ENCODE measurements around the gene XPNPEP1. TPM values are rescaled to one million over a fixed set of nuclear protein-coding genes. Genes with fewer than 3 reads are reported as not detected.

XPNPEP1 gene
- total and polyA plus RNA-seq, 2 donors from 2014 or later = 34.4 to 62.4 TPM

DNA sequence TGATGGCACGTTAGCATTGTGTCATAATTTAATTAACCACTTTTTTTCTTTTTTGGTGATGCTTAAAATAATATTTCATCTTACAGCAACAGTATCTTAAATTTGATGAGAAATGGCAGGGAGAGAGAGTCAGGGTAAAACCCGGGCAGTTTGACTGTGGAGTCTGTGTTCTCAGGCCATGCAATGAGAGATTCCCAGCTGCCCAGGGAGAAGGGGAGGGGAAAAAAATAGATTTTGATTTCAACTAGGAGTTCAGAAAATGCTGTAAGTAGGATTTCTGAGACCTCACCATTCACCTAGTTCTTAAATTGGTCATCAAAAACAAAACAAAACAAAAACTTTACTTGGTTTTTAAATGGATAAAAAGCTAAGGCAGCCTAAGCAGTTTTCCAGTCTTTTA lies 37.4 kb upstream of the XPNPEP1 start:
- Histone ChIP-seq H3K4me3 (ENCODE audit: low read length in 3 of 3) (no peak overlapping the region), H3K9ac (ENCODE audit: low read length in 3 of 3) (no peak overlapping the region), H3K4me1 (ENCODE audit: control insufficient read depth in 2 of 3, insufficient read depth in 2 of 3, low read depth in 1 of 3, low read length in 3 of 3) (peaks cover 0 to 3% (median 0%) of the 10 kb centered on the region in 3 donors), H3K27me3 (ENCODE audit: control insufficient read depth, insufficient read depth, low read length) (no peaks in the 10 kb centered on the region), H3K9me3 (ENCODE audit: control insufficient read depth in 2 of 3, insufficient read depth in 1 of 3, low read length in 3 of 3) (no peaks in the 10 kb centered on the region), H3K36me3 (ENCODE audit: control insufficient read depth in 2 of 3, insufficient read depth in 3 of 3, low read length in 3 of 3) (no peaks in the 10 kb centered on the region), H3K27ac (ENCODE audit: low read depth in 2 of 2, low read length in 2 of 2) (no peak overlapping the region)
- DNase-seq (no peak), FAIRE-seq (no peak)
- intact Hi-C loops (cut with DNase I) = no loop called here
- TF ChIP-seq, protein P1, sequence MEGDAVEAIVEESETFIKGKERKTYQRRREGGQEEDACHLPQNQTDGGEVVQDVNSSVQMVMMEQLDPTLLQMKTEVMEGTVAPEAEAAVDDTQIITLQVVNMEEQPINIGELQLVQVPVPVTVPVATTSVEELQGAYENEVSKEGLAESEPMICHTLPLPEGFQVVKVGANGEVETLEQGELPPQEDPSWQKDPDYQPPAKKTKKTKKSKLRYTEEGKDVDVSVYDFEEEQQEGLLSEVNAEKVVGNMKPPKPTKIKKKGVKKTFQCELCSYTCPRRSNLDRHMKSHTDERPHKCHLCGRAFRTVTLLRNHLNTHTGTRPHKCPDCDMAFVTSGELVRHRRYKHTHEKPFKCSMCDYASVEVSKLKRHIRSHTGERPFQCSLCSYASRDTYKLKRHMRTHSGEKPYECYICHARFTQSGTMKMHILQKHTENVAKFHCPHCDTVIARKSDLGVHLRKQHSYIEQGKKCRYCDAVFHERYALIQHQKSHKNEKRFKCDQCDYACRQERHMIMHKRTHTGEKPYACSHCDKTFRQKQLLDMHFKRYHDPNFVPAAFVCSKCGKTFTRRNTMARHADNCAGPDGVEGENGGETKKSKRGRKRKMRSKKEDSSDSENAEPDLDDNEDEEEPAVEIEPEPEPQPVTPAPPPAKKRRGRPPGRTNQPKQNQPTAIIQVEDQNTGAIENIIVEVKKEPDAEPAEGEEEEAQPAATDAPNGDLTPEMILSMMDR (IDR thresholded peaks at IDR 0.05; ENCODE audit: borderline replicate concordance, extremely low read depth, insufficient read depth) = no peak

DNA sequence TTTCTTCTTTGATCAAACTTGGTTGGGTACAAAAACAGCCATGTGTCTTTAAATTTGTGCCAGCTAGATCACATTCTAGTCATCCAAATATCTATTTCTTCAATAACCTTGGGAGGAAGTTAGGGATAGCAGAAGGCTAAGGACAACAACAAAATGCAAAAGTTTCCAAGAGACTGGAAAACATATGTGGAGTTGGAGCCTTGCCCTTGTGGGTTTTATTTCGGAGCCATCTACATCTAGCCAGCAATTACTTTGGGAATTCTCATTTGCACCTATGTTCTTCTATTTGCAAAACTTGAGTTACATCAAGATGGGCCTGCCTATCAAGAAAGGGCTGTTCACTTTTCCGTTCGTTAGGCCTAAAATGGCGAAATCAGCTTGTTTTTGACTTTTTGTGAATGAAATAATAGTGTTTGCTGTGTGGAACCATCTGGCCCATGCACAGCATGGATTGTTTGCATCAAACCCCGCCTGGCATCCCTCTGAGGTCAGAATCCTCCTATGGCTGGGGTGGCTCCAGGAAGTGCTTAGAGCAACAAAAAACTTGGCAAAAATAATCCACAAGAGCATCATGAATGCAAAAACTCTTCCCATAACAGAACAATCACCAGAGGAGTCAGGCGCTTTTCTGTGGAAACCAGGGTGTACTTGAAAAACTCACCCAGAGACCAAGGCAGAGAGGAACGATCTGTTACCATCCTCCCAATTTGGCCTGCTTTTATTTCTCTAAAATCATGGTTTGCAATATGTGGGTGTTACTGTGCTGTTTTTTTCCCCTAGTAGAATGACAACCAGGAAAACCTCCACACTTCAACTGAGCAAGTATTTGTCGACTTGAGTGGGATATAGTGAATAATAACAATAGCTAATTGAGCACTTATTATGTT lies 36.2 kb upstream of the XPNPEP1 start:
- Histone ChIP-seq H3K4me1 (ENCODE audit: control insufficient read depth in 2 of 3, insufficient read depth in 2 of 3, low read depth in 1 of 3, low read length in 3 of 3) (peaks cover 0 to 3% (median 0%) of the 10 kb centered on the region in 3 donors), H3K27ac (ENCODE audit: low read depth in 2 of 2, low read length in 2 of 2) (no peak overlapping the region), H3K9ac (ENCODE audit: low read length in 3 of 3) (no peak overlapping the region), H3K36me3 (ENCODE audit: control insufficient read depth in 2 of 3, insufficient read depth in 3 of 3, low read length in 3 of 3) (no peaks in the 10 kb centered on the region), H3K4me3 (ENCODE audit: low read length in 3 of 3) (no peak overlapping the region), H3K9me3 (ENCODE audit: control insufficient read depth in 2 of 3, insufficient read depth in 1 of 3, low read length in 3 of 3) (no peaks in the 10 kb centered on the region), H3K27me3 (ENCODE audit: control insufficient read depth, insufficient read depth, low read length) (no peaks in the 10 kb centered on the region)
- intact Hi-C loops (cut with DNase I) = no loop called here
- TF ChIP-seq, protein P1 (IDR thresholded peaks at IDR 0.05; ENCODE audit: borderline replicate concordance, extremely low read depth, insufficient read depth) = no peak
- no peak for FAIRE-seq
- DNase-seq = no peak

DNA sequence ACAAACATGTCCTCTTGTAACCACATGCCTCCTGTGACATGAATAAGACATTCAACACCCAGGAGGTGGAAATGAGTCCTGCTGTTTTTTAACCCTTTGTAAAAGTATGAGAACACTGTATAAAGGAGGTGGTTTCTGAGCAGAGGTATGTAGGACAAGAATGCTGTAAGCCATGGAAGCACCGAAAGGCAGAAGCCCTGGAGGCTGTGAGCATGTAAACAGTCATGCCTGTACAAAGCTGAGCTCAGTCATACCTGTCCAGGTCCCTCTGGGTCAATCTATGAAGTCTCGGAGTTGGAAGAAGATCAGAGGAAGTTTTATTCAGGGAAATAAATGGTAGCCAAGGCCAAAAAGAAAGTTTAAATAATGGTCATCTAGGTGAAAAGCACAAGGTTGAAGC lies 34.7 kb upstream of the XPNPEP1 start:
- no peaks in the 10 kb centered on the region for H3K9me3 ChIP-seq (ENCODE audit: control insufficient read depth in 2 of 3, insufficient read depth in 1 of 3, low read length in 3 of 3)
- H3K4me1 ChIP-seq (ENCODE audit: control insufficient read depth in 2 of 3, insufficient read depth in 2 of 3, low read depth in 1 of 3, low read length in 3 of 3) = peaks cover 0 to 3% (median 0%) of the 10 kb centered on the region in 3 donors
- TF ChIP-seq, protein P1 (IDR thresholded peaks at IDR 0.05; ENCODE audit: borderline replicate concordance, extremely low read depth, insufficient read depth) = no peak
- H3K9ac ChIP-seq (ENCODE audit: low read length in 3 of 3) = no peak overlapping the region
- H3K27ac ChIP-seq (ENCODE audit: low read depth in 2 of 2, low read length in 2 of 2) = no peak overlapping the region
- H3K4me3 ChIP-seq (ENCODE audit: low read length in 3 of 3) = no peak overlapping the region
- intact Hi-C loops (cut with DNase I) = no loop called here
- FAIRE-seq (no peak), DNase-seq (no peak)
- H3K27me3 ChIP-seq (ENCODE audit: control insufficient read depth, insufficient read depth, low read length) = no peaks in the 10 kb centered on the region
- no peaks in the 10 kb centered on the region for H3K36me3 ChIP-seq (ENCODE audit: control insufficient read depth in 2 of 3, insufficient read depth in 3 of 3, low read length in 3 of 3)

All from kidney (tissue), 14 donors.